Non-pigmented ciliary epithelial cell (primary cell): ENCODE data around the gene COPS7B.
"Not testable (repeated sequence)": the region's sequence is repeated elsewhere in the genome, so short reads cannot be mapped to it uniquely, and the experiment has no call there.

Experiments used
- DNase-seq: peaks from one replicate; pipeline ENCODE4 v3.0.0-alpha.2; 2010; ENCODE audit warnings: low read depth

COPS7B gene

GRCh38 chr2:231786177-231786916 is at the start of gene COPS7B:
Gene COPS7B, plus strand, starts transcription at chr2:231786445. Its CDS starts 2,126 bp downstream, at chr2:231788571.
- no peak for DNase-seq

- no peak for DNase-seq
These were observed 48.5 kb upstream of the COPS7B start for GRCh38 chr2:231737761-231738160.

GRCh38 chr2:231743376-231744116 is 42.7 kb upstream of the COPS7B start:
- DNase-seq: no peak

GRCh38 chr2:231745303-231746038 is 40.8 kb upstream of the COPS7B start:
- no peak for DNase-seq

GRCh38 chr2:231748153-231748896 is 37.9 kb upstream of the COPS7B start:
- not testable (repeated sequence) for DNase-seq

- DNase-seq: not testable (repeated sequence)
These were observed 37.2 kb upstream of the COPS7B start for GRCh38 chr2:231749016-231749415.

GRCh38 chr2:231751042-231751815 is 35.0 kb upstream of the COPS7B start:
- DNase-seq: no peak

- no peak for DNase-seq
These were observed 34.2 kb upstream of the COPS7B start for GRCh38 chr2:231752061-231752460.

GRCh38 chr2:231761735-231762134 is 24.5 kb upstream of the COPS7B start:
- no peak for DNase-seq

GRCh38 chr2:231764124-231764523 is 22.1 kb upstream of the COPS7B start:
- DNase-seq: no peak

GRCh38 chr2:231764760-231765159 is 21.5 kb upstream of the COPS7B start:
- no peak for DNase-seq

GRCh38 chr2:231765496-231765929 is 20.7 kb upstream of the COPS7B start:
- DNase-seq: no peak

- DNase-seq: no peak
These were observed 16.8 kb upstream of the COPS7B start for GRCh38 chr2:231769170-231770136.

- no peak for DNase-seq
These were observed 5.9 kb upstream of the COPS7B start for GRCh38 chr2:231780123-231780908.

- DNase-seq: peak; percentile 96
These were observed 5.1 kb upstream of the COPS7B start, which contains the start of gene PDE6D for GRCh38 chr2:231780909-231781797. Gene PDE6D, minus strand, starts transcription at chr2:231781282. Its CDS starts 168 bp downstream, at chr2:231781114.

GRCh38 chr2:231781798-231782726 is 4.2 kb upstream of the COPS7B start:
- no peak for DNase-seq

GRCh38 chr2:231785413-231785812 is 832 bp upstream of the COPS7B start:
- no peak for DNase-seq
